ENCODE data around the gene MAPKAP1.

The MAPKAP1 gene

GRCh38 chr9:125406810-125407087, 300.3 kb downstream of the MAPKAP1 start:
- no peaks in the 10 kb centered on the region for H3F3A ChIP-seq (ENCODE audit: insufficient read depth, low read length)
- no peaks in the 10 kb centered on the region for H3K9me3 ChIP-seq (ENCODE audit: low read length)
- H3K4me2 ChIP-seq (ENCODE audit: low read length): no peak overlapping the region
- H3K4me1 ChIP-seq (ENCODE audit: insufficient read depth, low read length, severe bottlenecking): peaks cover 29% of the 10 kb centered on the region
- no peak overlapping the region for H2AFZ ChIP-seq (ENCODE audit: low read length)
- no peak overlapping the region for H3K9ac ChIP-seq (ENCODE audit: low read length)
- no peaks in the 10 kb centered on the region for H4K20me1 ChIP-seq (ENCODE audit: insufficient read depth, low read length)
- H3K4me3 ChIP-seq (ENCODE audit: low read depth, low read length, poor library complexity, severe bottlenecking): no peak overlapping the region
- H3K27ac ChIP-seq (ENCODE audit: low read depth, low read length, poor library complexity, severe bottlenecking): no peak overlapping the region
- no peaks in the 10 kb centered on the region for H3K9me2 ChIP-seq (ENCODE audit: low read depth, low read length)
- peaks cover 5% of the 10 kb centered on the region; the same call in 1 of the 2 replicates for H3K27me3 ChIP-seq (ENCODE audit: insufficient read depth, low read length)
- no peak for TF ChIP-seq EZH2 (IDR thresholded peaks at IDR 0.05; ENCODE audit: borderline replicate concordance, low read length)
- no peak for TF ChIP-seq CTCF (IDR thresholded peaks at IDR 0.05; ENCODE audit: low read length)
- H3K79me2 ChIP-seq (ENCODE audit: insufficient read depth, low read length): no peaks in the 10 kb centered on the region
- H3K36me3 ChIP-seq (ENCODE audit: insufficient read depth, low read length): no peaks in the 10 kb centered on the region

- no peaks in the 10 kb centered on the region for H3K9me2 ChIP-seq (ENCODE audit: low read depth, low read length)
- H2AFZ ChIP-seq (ENCODE audit: low read length): no peak overlapping the region
- no peak overlapping the region for H3K4me3 ChIP-seq (ENCODE audit: low read depth, low read length, poor library complexity, severe bottlenecking)
- H3K9me3 ChIP-seq (ENCODE audit: low read length): no peaks in the 10 kb centered on the region
- H3K79me2 ChIP-seq (ENCODE audit: insufficient read depth, low read length): no peaks in the 10 kb centered on the region
- H3F3A ChIP-seq (ENCODE audit: insufficient read depth, low read length): no peaks in the 10 kb centered on the region
- no peaks in the 10 kb centered on the region for H4K20me1 ChIP-seq (ENCODE audit: insufficient read depth, low read length)
- peaks cover 25% of the 10 kb centered on the region for H3K4me1 ChIP-seq (ENCODE audit: insufficient read depth, low read length, severe bottlenecking)
- no peak overlapping the region for H3K9ac ChIP-seq (ENCODE audit: low read length)
- no peaks in the 10 kb centered on the region for H3K36me3 ChIP-seq (ENCODE audit: insufficient read depth, low read length)
- H3K4me2 ChIP-seq (ENCODE audit: low read length): no peak overlapping the region
- no peak for TF ChIP-seq CTCF (IDR thresholded peaks at IDR 0.05; ENCODE audit: low read length)
- no peak for TF ChIP-seq EZH2 (IDR thresholded peaks at IDR 0.05; ENCODE audit: borderline replicate concordance, low read length)
- peaks cover 5% of the 10 kb centered on the region; the same call in 1 of the 2 replicates for H3K27me3 ChIP-seq (ENCODE audit: insufficient read depth, low read length)
- no peak overlapping the region for H3K27ac ChIP-seq (ENCODE audit: low read depth, low read length, poor library complexity, severe bottlenecking)
Observed at GRCh38 chr9:125405938-125406809, 300.8 kb downstream of the MAPKAP1 start.

GRCh38 chr9:125404733-125405132, 302.3 kb downstream of the MAPKAP1 start:
- Histone ChIP-seq H2AFZ (ENCODE audit: low read length) (no peak overlapping the region), H3K27ac (ENCODE audit: low read depth, low read length, poor library complexity, severe bottlenecking) (no peak overlapping the region), H3K9me3 (ENCODE audit: low read length) (no peaks in the 10 kb centered on the region), H3K4me1 (ENCODE audit: insufficient read depth, low read length, severe bottlenecking) (peaks cover 11% of the 10 kb centered on the region), H3K4me2 (ENCODE audit: low read length) (no peak overlapping the region), H3F3A (ENCODE audit: insufficient read depth, low read length) (no peaks in the 10 kb centered on the region), H4K20me1 (ENCODE audit: insufficient read depth, low read length) (no peaks in the 10 kb centered on the region), H3K27me3 (ENCODE audit: insufficient read depth, low read length) (peaks cover 5% of the 10 kb centered on the region; the same call in 1 of the 2 replicates), H3K79me2 (ENCODE audit: insufficient read depth, low read length) (no peaks in the 10 kb centered on the region), H3K36me3 (ENCODE audit: insufficient read depth, low read length) (no peaks in the 10 kb centered on the region), H3K9me2 (ENCODE audit: low read depth, low read length) (no peaks in the 10 kb centered on the region), H3K4me3 (ENCODE audit: low read depth, low read length, poor library complexity, severe bottlenecking) (no peak overlapping the region), H3K9ac (ENCODE audit: low read length) (no peak overlapping the region)
- TF ChIP-seq EZH2 (IDR thresholded peaks at IDR 0.05; ENCODE audit: borderline replicate concordance, low read length) (no peak), CTCF (IDR thresholded peaks at IDR 0.05; ENCODE audit: low read length) (no peak)
